Neural crest cell (in vitro differentiated cells): Measurements from ENCODE around the gene TGFB2. TPM values are rescaled to one million over a fixed set of nuclear protein-coding genes. Genes with fewer than 3 reads are reported as not detected.

Experiments used
- DNase-seq: peaks from one replicate; pipeline ENCODE4 v3.0.0; 2021; ENCODE audit warnings: low read depth, mixed read lengths, low spot score
- H3K27ac Mint-ChIP-seq: one replicate; pipeline ENCODE4 v1.8.0; 2021; ENCODE audit warnings: mild to moderate bottlenecking, mixed read lengths; ENCODE audit not compliant: unreplicated experiment
- H3K27me3 Mint-ChIP-seq: 2 replicates; pipeline ENCODE4 v1.8.0; 2021; ENCODE audit warnings: low read depth, mild to moderate bottlenecking, mixed read lengths
- H3K36me3 Mint-ChIP-seq: 2 replicates; pipeline ENCODE4 v1.8.0; 2021; ENCODE audit warnings: low read depth, mild to moderate bottlenecking, mixed read lengths
- H3K4me1 Mint-ChIP-seq: 2 replicates; pipeline ENCODE4 v1.8.0; 2021; ENCODE audit warnings: mixed read lengths
- H3K4me3 Mint-ChIP-seq: one replicate; pipeline ENCODE4 v1.8.0; 2021; ENCODE audit warnings: mild to moderate bottlenecking, mixed read lengths
- H3K9me3 Mint-ChIP-seq: 2 replicates; pipeline ENCODE4 v1.8.0; 2021; ENCODE audit warnings: mixed read lengths
- CTCF ChIP-seq: fragments of 200-600 bp; sonication (generic); conservative IDR thresholded peaks from 2 replicates; pipeline ENCODE4 v1.5.0; 2021; ENCODE audit warnings: antibody characterized with exemption, mild to moderate bottlenecking
- total RNA-seq: library from RNA; stranded (reverse); gene quantifications from 2 replicates; pipeline ENCODE4 v1.2.1, GENCODE V29; 2021

Gene TGFB2
- total RNA-seq, 1 donor from 2014 or later = 11.4 TPM

- no peaks in the 10 kb centered on the region for H3K36me3 Mint-ChIP-seq
- H3K27ac Mint-ChIP-seq = no peak overlapping the region
- H3K4me1 Mint-ChIP-seq = peaks cover 1% of the 10 kb centered on the region
- no peak for TF ChIP-seq CTCF
- H3K9me3 Mint-ChIP-seq = no peaks in the 10 kb centered on the region
- no peak for DNase-seq
- H3K4me3 Mint-ChIP-seq = no peak overlapping the region
- no peaks in the 10 kb centered on the region for H3K27me3 Mint-ChIP-seq
Measured at GRCh38 chr1:218468711-218469110, 123.6 kb downstream of the TGFB2 start.

- TF ChIP-seq CTCF = no peak
- Mint-ChIP-seq H3K9me3 (peaks cover 3% of the 10 kb centered on the region), H3K36me3 (no peaks in the 10 kb centered on the region), H3K27me3 (no peaks in the 10 kb centered on the region), H3K4me1 (no peaks in the 10 kb centered on the region), H3K27ac (no peak overlapping the region), H3K4me3 (no peak overlapping the region)
- no peak for DNase-seq
Measured at GRCh38 chr1:218472885-218473284, 127.7 kb downstream of the TGFB2 start.

DNA sequence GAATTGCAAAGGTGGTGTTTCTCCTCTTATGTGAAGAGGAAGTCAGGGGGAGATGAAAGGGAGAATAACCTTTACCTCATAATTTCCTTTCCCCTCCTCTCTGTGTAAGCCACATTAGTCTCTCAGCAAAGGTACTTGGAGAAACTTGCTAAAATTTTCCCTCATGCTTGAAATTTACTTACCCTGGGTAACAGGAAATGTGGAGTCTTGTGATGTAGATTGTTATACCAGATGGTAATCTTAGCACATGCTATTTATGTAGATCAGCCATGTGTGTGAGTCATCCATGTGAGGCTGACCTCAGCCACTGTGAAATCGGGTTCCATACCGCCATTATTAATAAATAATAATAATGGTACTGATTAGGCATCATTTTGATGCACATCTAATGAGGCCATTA, 128.4 kb downstream of the TGFB2 start:
- no peaks in the 10 kb centered on the region for H3K36me3 Mint-ChIP-seq
- no peak overlapping the region for H3K27ac Mint-ChIP-seq

DNA sequence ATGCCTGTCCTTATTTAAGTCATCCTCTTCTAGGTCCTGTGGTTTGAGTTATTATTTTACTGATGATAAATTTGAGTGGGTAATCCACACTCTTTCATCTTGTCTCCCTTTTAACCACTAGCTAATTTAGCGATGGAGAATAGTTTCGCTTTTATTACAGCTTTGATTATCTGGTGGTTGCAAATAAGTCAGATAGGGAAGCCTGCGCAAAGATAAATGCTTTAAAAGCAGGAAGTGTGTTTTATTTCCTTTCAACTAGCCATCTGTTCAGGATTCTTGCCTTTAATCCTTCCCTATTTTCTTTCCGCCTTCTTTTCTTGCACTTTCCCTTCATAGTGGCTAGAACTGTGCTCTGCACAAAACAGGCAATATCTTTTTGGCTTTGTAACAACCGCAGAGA, 129.0 kb downstream of the TGFB2 start:
- H3K27me3 Mint-ChIP-seq = no peaks in the 10 kb centered on the region
- peaks cover 3% of the 10 kb centered on the region for H3K9me3 Mint-ChIP-seq
- TF ChIP-seq CTCF = no peak
- H3K27ac Mint-ChIP-seq = no peak overlapping the region
- no peak overlapping the region for H3K4me3 Mint-ChIP-seq
- DNase-seq = no peak
- no peaks in the 10 kb centered on the region for H3K4me1 Mint-ChIP-seq
- no peaks in the 10 kb centered on the region for H3K36me3 Mint-ChIP-seq

More for the DNA sequence above, 128.4 kb downstream of the TGFB2 start:
- DNase-seq = no peak
- TF ChIP-seq CTCF = no peak
- Mint-ChIP-seq H3K27me3 (no peaks in the 10 kb centered on the region), H3K9me3 (peaks cover 3% of the 10 kb centered on the region), H3K4me1 (no peaks in the 10 kb centered on the region), H3K4me3 (no peak overlapping the region)

DNA sequence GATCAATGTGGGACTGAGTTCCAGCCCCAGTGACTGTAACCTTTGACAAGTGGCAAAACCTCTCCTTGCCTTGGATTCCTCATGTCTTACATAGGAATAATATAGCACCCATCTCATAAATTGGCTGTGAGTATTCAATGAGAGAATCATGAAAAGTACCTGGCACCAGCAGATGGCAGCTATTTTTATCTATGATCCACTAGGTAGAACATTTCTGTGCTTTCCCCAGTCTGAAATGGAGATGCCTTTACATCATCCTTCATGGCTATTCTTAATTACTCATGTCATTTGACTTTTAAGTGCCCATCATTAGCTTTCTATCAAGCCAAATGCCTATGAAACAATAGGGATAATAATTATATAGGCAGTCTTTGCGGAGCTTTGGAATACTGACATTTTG, 130.1 kb downstream of the TGFB2 start:
- peaks cover 3% of the 10 kb centered on the region for H3K9me3 Mint-ChIP-seq
- H3K36me3 Mint-ChIP-seq = no peaks in the 10 kb centered on the region
- no peak for TF ChIP-seq CTCF
- H3K27ac Mint-ChIP-seq = no peak overlapping the region
- no peak for DNase-seq
- no peak overlapping the region for H3K4me3 Mint-ChIP-seq
- H3K4me1 Mint-ChIP-seq = peaks cover 3% of the 10 kb centered on the region
- no peaks in the 10 kb centered on the region for H3K27me3 Mint-ChIP-seq

- TF ChIP-seq CTCF = no peak
- H3K9me3 Mint-ChIP-seq = peaks cover 3% of the 10 kb centered on the region
- H3K27ac Mint-ChIP-seq = no peak overlapping the region
- no peak overlapping the region for H3K4me3 Mint-ChIP-seq
- peaks cover 6% of the 10 kb centered on the region for H3K4me1 Mint-ChIP-seq
- no peaks in the 10 kb centered on the region for H3K36me3 Mint-ChIP-seq
- no peak for DNase-seq
- H3K27me3 Mint-ChIP-seq = no peaks in the 10 kb centered on the region
Measured at GRCh38 chr1:218475699-218476098, 130.6 kb downstream of the TGFB2 start.
